Smooth muscle cell (in vitro differentiated cells): ENCODE measurements around the gene MORN4. TPM values are rescaled to one million over a fixed set of nuclear protein-coding genes. Genes with fewer than 3 reads are reported as not detected.

Source experiments
- DNase-seq: peaks from one replicate; lab custom pipeline; 2025; ENCODE audit not compliant: unreplicated experiment; lab: John Stamatoyannopoulos, UW
- H2AFZ ChIP-seq: fragments of 200-600 bp; sonication (generic); 2 replicates; pipeline ENCODE4 v1.6.0; 2016; ENCODE audit warnings: antibody characterized with exemption, low read depth, mild to moderate bottlenecking
- H3F3A ChIP-seq: fragments of 200-600 bp; sonication (generic); 2 replicates; pipeline ENCODE4 v1.6.0; 2017; ENCODE audit warnings: antibody characterized with exemption, low read depth
- H3K27ac ChIP-seq: fragments of 200-600 bp; sonication (generic); 2 replicates; pipeline ENCODE4 v1.5.1; 2016; ENCODE audit warnings: low read depth, mild to moderate bottlenecking
- H3K27me3 ChIP-seq: fragments of 200-600 bp; sonication (generic); 2 replicates; pipeline ENCODE4 v1.6.1; 2016; ENCODE audit warnings: low read depth, mild to moderate bottlenecking
- H3K36me3 ChIP-seq: fragments of 200-600 bp; sonication (generic); 2 replicates; pipeline ENCODE4 v1.5.1; 2016; ENCODE audit warnings: low read depth
- H3K4me1 ChIP-seq: fragments of 200-600 bp; sonication (generic); 2 replicates; pipeline ENCODE4 v1.5.1; 2016; ENCODE audit warnings: low read depth
- H3K4me2 ChIP-seq: fragments of 200-600 bp; sonication (generic); 2 replicates; pipeline ENCODE4 v1.6.0; 2016; ENCODE audit warnings: mild to moderate bottlenecking
- H3K4me3 ChIP-seq: fragments of 200-600 bp; sonication (generic); 2 replicates; pipeline ENCODE4 v1.5.1; 2016; ENCODE audit warnings: mild to moderate bottlenecking
- H3K79me2 ChIP-seq: fragments of 200-600 bp; sonication (generic); 2 replicates; pipeline ENCODE4 v1.6.0; 2016; ENCODE audit warnings: low read depth, mild to moderate bottlenecking
- H3K9ac ChIP-seq: fragments of 200-600 bp; sonication (generic); 2 replicates; pipeline ENCODE4 v1.6.0; 2016; ENCODE audit warnings: low read depth
- H3K9me3 ChIP-seq: fragments of 200-600 bp; sonication (generic); replicated peaks from 2 replicates; pipeline ENCODE4 v1.5.1; 2016; ENCODE audit warnings: low read depth
- H4K20me1 ChIP-seq: fragments of 200-600 bp; sonication (generic); 2 replicates; pipeline ENCODE4 v1.6.0; 2016; ENCODE audit warnings: low read depth
- WGBS: methylation state at CpG from one replicate; pipeline ENCODE4 v1.1.7; 2016; ENCODE audit warnings: low lambda C conversion rate; 5-methylcytosine and 5-hydroxymethylcytosine counted together
- polyA plus RNA-seq: library from polyadenylated mRNA; unstranded; fragments of >200 nt; fragmentation: Nextera tagmentation; extraction: Ambion mirVana; gene quantifications from 2 replicates; pipeline ENCODE4 v1.2.1, GENCODE V29; 2016
- total RNA-seq: library from RNA; depleted of rRNA; stranded (reverse); fragments of >200 nt; gene quantifications from 2 replicates; pipeline ENCODE4 v1.2.3, GENCODE V29; 2014
- TF ChIP-seq, protein P1 (sequence below): fragments of 200-600 bp; sonication (generic); IDR thresholded peaks from 2 replicates; pipeline ENCODE4 v1.5.1; 2017; ENCODE audit warnings: borderline replicate concordance, mild to moderate bottlenecking, antibody characterized with exemption; ENCODE audit not compliant: insufficient read depth, poor library complexity, severe bottlenecking

The MORN4 gene
- total and polyA plus RNA-seq, 2 experiments from 2014 or later: 2.9 to 16.8 TPM

DNA sequence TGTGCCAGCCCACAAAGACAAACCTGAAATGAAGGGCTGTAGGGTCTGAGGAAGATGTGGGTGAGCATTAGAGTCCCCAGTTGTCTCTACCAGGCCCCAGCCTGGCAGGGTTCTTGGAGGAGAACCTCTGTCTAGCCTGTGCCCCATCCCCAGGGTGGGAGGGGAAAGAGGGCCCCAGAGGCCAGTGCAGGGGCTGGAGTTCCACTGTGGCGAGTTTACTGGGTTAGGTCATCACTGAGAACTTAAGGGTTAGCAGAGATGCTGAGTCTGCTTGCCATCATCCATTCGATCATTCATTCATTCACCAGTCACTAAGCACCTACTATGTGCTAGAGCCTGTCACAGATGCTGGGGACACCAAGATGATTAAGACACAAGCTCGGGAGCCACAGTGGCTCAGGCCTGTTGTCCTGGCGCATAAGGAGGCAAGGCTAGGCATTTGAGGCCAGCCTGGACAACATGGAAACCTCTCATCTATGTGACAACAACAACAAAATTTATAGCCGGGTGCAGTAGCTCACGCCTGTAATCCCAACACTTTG, 58.1 kb downstream of the MORN4 start:
- Histone ChIP-seq H3K4me3 (no peak overlapping the region), H3K4me2 (no peak overlapping the region), H3K27ac (peak overlapping the region; percentile 58), H3K27me3 (no peaks in the 10 kb centered on the region), H3K9me3 (no peaks in the 10 kb centered on the region), H3F3A (peaks cover 5% of the 10 kb centered on the region), H3K9ac (no peak overlapping the region), H3K4me1 (peaks cover 7% of the 10 kb centered on the region), H4K20me1 (no peaks in the 10 kb centered on the region), H2AFZ (no peak overlapping the region), H3K79me2 (no peaks in the 10 kb centered on the region), H3K36me3 (no peaks in the 10 kb centered on the region)
- WGBS: 82% methylated on average over 6 of the region's 6 CpGs
- TF ChIP-seq, protein P1, sequence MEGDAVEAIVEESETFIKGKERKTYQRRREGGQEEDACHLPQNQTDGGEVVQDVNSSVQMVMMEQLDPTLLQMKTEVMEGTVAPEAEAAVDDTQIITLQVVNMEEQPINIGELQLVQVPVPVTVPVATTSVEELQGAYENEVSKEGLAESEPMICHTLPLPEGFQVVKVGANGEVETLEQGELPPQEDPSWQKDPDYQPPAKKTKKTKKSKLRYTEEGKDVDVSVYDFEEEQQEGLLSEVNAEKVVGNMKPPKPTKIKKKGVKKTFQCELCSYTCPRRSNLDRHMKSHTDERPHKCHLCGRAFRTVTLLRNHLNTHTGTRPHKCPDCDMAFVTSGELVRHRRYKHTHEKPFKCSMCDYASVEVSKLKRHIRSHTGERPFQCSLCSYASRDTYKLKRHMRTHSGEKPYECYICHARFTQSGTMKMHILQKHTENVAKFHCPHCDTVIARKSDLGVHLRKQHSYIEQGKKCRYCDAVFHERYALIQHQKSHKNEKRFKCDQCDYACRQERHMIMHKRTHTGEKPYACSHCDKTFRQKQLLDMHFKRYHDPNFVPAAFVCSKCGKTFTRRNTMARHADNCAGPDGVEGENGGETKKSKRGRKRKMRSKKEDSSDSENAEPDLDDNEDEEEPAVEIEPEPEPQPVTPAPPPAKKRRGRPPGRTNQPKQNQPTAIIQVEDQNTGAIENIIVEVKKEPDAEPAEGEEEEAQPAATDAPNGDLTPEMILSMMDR: no peak
- DNase-seq: no peak

DNA sequence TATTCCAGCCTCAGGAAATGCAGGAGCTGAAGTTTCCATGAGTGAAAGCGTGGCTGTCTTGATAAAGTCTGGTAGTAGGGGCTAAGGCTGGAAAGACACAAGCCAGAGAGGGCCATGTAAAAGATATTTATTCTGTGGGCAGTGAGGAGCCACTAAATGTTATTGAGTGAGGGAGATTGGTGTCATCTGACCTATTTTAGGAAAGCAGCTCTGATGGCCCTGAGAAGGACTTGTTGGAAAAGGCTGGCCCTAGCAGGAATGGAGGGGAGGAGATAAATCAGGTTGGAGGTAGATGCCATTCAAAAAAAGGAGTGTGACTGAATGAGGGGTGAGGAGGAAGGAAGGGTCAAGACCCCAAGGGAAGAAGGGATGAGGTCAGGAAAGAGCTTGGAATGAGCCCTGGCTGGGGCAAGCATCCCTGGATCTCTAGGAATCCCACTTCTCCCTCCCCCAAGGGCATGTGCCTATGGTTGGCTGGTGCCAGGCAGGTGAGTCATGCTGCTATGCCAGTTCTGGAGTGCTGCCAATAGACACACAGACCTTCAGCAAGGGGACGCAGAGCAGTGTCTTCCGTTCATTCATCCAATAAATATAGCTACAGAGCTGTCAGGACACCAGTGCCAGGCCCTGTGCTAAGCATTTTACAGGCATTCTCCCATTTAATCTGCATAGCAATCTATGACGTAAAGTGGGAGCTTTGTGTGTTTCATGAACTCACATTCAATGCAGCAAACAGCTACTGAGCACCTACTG, 58.8 kb downstream of the MORN4 start:
- WGBS: 26% methylated on average over 4 of the region's 4 CpGs
- no peak overlapping the region for H2AFZ ChIP-seq
- peaks cover 5% of the 10 kb centered on the region for H3F3A ChIP-seq
- H3K4me1 ChIP-seq: peaks cover 7% of the 10 kb centered on the region
- H4K20me1 ChIP-seq: no peaks in the 10 kb centered on the region
- H3K27me3 ChIP-seq: no peaks in the 10 kb centered on the region
- TF ChIP-seq, protein P1: no peak
- H3K9ac ChIP-seq: no peak overlapping the region
- peak overlapping the region; percentile 70 for H3K27ac ChIP-seq
- no peaks in the 10 kb centered on the region for H3K9me3 ChIP-seq
- no peak overlapping the region for H3K4me3 ChIP-seq
- no peaks in the 10 kb centered on the region for H3K79me2 ChIP-seq
- no peak overlapping the region for H3K4me2 ChIP-seq
- DNase-seq: no peak
- no peaks in the 10 kb centered on the region for H3K36me3 ChIP-seq

DNA sequence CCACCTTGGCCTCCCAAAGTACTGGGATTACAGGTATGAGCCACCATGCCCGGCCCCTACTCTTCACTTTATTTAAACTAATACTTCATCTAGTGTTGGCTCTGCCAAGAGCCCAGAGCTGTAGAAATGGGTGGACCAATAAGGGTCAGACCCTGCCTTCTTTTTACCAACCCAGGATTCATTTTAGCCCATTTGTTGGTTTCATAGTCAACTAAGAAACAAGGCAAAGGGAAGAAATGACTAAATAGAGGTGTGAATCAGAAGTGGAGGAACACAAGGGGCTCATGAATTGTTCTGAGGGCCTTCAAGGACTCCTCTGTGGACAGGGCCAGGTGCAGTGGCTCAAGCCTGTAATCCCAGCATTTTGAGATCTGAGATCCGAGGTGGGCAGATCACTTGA, 59.6 kb downstream of the MORN4 start:
- H3K36me3 ChIP-seq: no peaks in the 10 kb centered on the region
- 47% methylated on average over 2 of the region's 2 CpGs for WGBS
- peaks cover 5% of the 10 kb centered on the region for H3F3A ChIP-seq
- no peak overlapping the region for H2AFZ ChIP-seq
- no peak for DNase-seq
- peak overlapping the region; percentile 70 for H3K27ac ChIP-seq
- H4K20me1 ChIP-seq: no peaks in the 10 kb centered on the region
- H3K27me3 ChIP-seq: no peaks in the 10 kb centered on the region
- no peaks in the 10 kb centered on the region for H3K79me2 ChIP-seq
- no peaks in the 10 kb centered on the region for H3K9me3 ChIP-seq
- H3K4me3 ChIP-seq: no peak overlapping the region
- TF ChIP-seq, protein P1: no peak
- H3K9ac ChIP-seq: no peak overlapping the region
- peaks cover 7% of the 10 kb centered on the region for H3K4me1 ChIP-seq
- H3K4me2 ChIP-seq: no peak overlapping the region
